Neural progenitor cell (in vitro differentiated cells): ENCODE data around the gene NTM.

Source experiments
- EZH2 ChIP-seq: fragments of 200-600 bp; sonication (generic); IDR thresholded peaks from 2 replicates; pipeline ENCODE4 v1.6.1; 2017; ENCODE audit warnings: antibody characterized with exemption, mild to moderate bottlenecking, moderate library complexity
- EZH2phosphoT487 ChIP-seq: fragments of 200-600 bp; sonication (generic); IDR thresholded peaks from 2 replicates; pipeline ENCODE4 v1.6.1; 2017; ENCODE audit warnings: antibody characterized with exemption
- TF ChIP-seq, protein P1 (sequence below): fragments of 200-600 bp; sonication (generic); IDR thresholded peaks from 2 replicates; pipeline ENCODE4 v1.5.1; 2017; ENCODE audit warnings: antibody characterized with exemption, mild to moderate bottlenecking

DNA sequence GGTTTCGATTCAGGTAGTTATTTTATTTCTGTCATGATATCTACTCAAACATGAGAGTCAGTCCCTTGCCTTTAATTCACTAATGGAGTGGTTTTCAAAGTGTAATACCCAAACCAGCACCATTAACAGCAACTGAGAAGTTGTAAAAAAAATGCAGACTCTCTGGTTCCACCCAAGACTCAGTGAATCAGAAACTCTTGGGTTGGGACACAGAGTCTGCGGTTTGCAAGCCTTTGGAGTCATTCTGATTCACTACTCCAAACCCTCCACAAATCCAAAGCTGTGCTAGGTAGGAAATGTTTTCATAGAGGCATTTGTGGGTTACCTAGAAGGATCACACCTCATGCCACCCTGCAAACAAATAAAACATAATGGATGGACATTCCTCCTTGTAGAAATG, 340.1 kb downstream of the NTM start:
- TF ChIP-seq, protein P1, sequence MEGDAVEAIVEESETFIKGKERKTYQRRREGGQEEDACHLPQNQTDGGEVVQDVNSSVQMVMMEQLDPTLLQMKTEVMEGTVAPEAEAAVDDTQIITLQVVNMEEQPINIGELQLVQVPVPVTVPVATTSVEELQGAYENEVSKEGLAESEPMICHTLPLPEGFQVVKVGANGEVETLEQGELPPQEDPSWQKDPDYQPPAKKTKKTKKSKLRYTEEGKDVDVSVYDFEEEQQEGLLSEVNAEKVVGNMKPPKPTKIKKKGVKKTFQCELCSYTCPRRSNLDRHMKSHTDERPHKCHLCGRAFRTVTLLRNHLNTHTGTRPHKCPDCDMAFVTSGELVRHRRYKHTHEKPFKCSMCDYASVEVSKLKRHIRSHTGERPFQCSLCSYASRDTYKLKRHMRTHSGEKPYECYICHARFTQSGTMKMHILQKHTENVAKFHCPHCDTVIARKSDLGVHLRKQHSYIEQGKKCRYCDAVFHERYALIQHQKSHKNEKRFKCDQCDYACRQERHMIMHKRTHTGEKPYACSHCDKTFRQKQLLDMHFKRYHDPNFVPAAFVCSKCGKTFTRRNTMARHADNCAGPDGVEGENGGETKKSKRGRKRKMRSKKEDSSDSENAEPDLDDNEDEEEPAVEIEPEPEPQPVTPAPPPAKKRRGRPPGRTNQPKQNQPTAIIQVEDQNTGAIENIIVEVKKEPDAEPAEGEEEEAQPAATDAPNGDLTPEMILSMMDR = no peak
- TF ChIP-seq EZH2phosphoT487 (no peak), EZH2 (no peak)
